HG02852 (cell line): Measurements from ENCODE around the gene NKD1.

Source experiments
- ATAC-seq: cut with Tn5 transposase; IDR thresholded peaks from one replicate; pipeline ENCODE4 v1.9.1; 2021; ENCODE audit warnings: mild to moderate bottlenecking, moderate library complexity; ENCODE audit not compliant: unreplicated experiment

NKD1 gene

GRCh38 chr16:50519001-50519400 is 29.2 kb upstream of the NKD1 start:
- ATAC-seq = no peak

- no peak for ATAC-seq
Measured at GRCh38 chr16:50519602-50520001, 28.6 kb upstream of the NKD1 start.

- no peak for ATAC-seq
Measured at GRCh38 chr16:50520451-50521245, 27.5 kb upstream of the NKD1 start.

GRCh38 chr16:50521246-50521900 is 26.8 kb upstream of the NKD1 start:
- ATAC-seq = no peak

- no peak for ATAC-seq
Measured at GRCh38 chr16:50522324-50522723, 25.9 kb upstream of the NKD1 start.

GRCh38 chr16:50523710-50524109 is 24.5 kb upstream of the NKD1 start:
- ATAC-seq = no peak

- no peak for ATAC-seq
Measured at GRCh38 chr16:50525262-50525661, 22.9 kb upstream of the NKD1 start.

- no peak for ATAC-seq
Measured at GRCh38 chr16:50525716-50526115, 22.5 kb upstream of the NKD1 start.

- no peak for ATAC-seq
Measured at GRCh38 chr16:50526249-50526648, 21.9 kb upstream of the NKD1 start.

GRCh38 chr16:50526796-50527195 is 21.4 kb upstream of the NKD1 start:
- no peak for ATAC-seq

GRCh38 chr16:50528820-50529219 is 19.4 kb upstream of the NKD1 start:
- ATAC-seq = no peak

- no peak for ATAC-seq
Measured at GRCh38 chr16:50529334-50529733, 18.9 kb upstream of the NKD1 start.

GRCh38 chr16:50530277-50531236 is 17.6 kb upstream of the NKD1 start:
- ATAC-seq = no peak

- no peak for ATAC-seq
Measured at GRCh38 chr16:50531359-50531758, 16.8 kb upstream of the NKD1 start.

GRCh38 chr16:50531901-50532300 is 16.3 kb upstream of the NKD1 start:
- ATAC-seq = no peak

- no peak for ATAC-seq
Measured at GRCh38 chr16:50532576-50532975, 15.6 kb upstream of the NKD1 start.

- no peak for ATAC-seq
Measured at GRCh38 chr16:50533317-50533716, 14.9 kb upstream of the NKD1 start.

GRCh38 chr16:50534091-50534490 is 14.1 kb upstream of the NKD1 start:
- ATAC-seq = no peak

- no peak for ATAC-seq
Measured at GRCh38 chr16:50534556-50534955, 13.6 kb upstream of the NKD1 start.

- no peak for ATAC-seq
Measured at GRCh38 chr16:50534958-50535357, 13.2 kb upstream of the NKD1 start.

- ATAC-seq = no peak
Measured at GRCh38 chr16:50535506-50536257, 12.5 kb upstream of the NKD1 start.
